PC-9 (cell line): ENCODE results near the gene PEF1. TPM values are rescaled to one million over a fixed set of nuclear protein-coding genes. Genes with fewer than 3 reads are reported as not detected.

Experiments used
- BruUV-seq: library from RNA; stranded (reverse); fragments of 400-500 nt; replicated peaks from 2 replicates; lab custom pipeline; 2021; lab: Mats Ljungman, UMichigan
- CTCF ChIA-PET: fragments of 300-600 bp; sonication (Branson Sonifier 250); formaldehyde crosslinking; loops from one replicate; lab custom pipeline; 2022; ENCODE audit warnings: antibody characterized with exemption; lab: Charles Lee
- POLR2A ChIA-PET: fragments of 300-600 bp; sonication (Branson Sonifier 250); formaldehyde crosslinking; loops from one replicate; lab custom pipeline; 2022; ENCODE audit warnings: antibody characterized with exemption; ENCODE audit not compliant: unreplicated experiment; lab: Charles Lee
- DNase-seq, 2 experiments: peaks; one replicate each; pipeline versions ENCODE4 v3.0.0 to v3.0.0-alpha.2; 2015 to 2022; ENCODE audit warnings: mixed read lengths in 1 of 2
- H2AFZ ChIP-seq: fragments of 200-600 bp; sonication (generic); 2 replicates; pipeline ENCODE4 v1.8.1; 2017; ENCODE audit warnings: antibody characterized with exemption
- H3F3A ChIP-seq: fragments of 200-600 bp; sonication (generic); 2 replicates; pipeline ENCODE4 v1.8.1; 2017; ENCODE audit warnings: antibody characterized with exemption, mild to moderate bottlenecking, low read depth; ENCODE audit not compliant: insufficient read depth
- H3K27ac ChIP-seq: fragments of 200-600 bp; sonication (generic); 2 replicates; pipeline ENCODE4 v1.6.1; 2016; ENCODE audit warnings: mixed run types
- H3K27me3 ChIP-seq: fragments of 200-600 bp; sonication (generic); 2 replicates; pipeline ENCODE4 v1.6.1; 2016; ENCODE audit warnings: low read depth, mixed run types; ENCODE audit not compliant: insufficient read depth
- H3K36me3 ChIP-seq: fragments of 200-600 bp; sonication (generic); 2 replicates; pipeline ENCODE4 v1.6.1; 2016; ENCODE audit warnings: low read depth, mixed run types
- H3K4me1 ChIP-seq: fragments of 200-600 bp; sonication (generic); replicated peaks from 2 replicates; pipeline ENCODE4 v1.6.1; 2016; ENCODE audit warnings: mixed run types; ENCODE audit not compliant: insufficient read depth
- H3K4me2 ChIP-seq: fragments of 200-600 bp; sonication (generic); 2 replicates; pipeline ENCODE4 v1.6.1; 2017; ENCODE audit warnings: mixed run types
- H3K4me3 ChIP-seq: fragments of 200-600 bp; sonication (generic); 2 replicates; pipeline ENCODE4 v1.6.1; 2016; ENCODE audit warnings: mixed run types
- H3K79me2 ChIP-seq: fragments of 200-600 bp; sonication (generic); 2 replicates; pipeline ENCODE4 v1.6.1; 2017; ENCODE audit warnings: low read depth, mixed run types
- H3K9me2 ChIP-seq: fragments of 200-600 bp; sonication (generic); 2 replicates; pipeline ENCODE4 v1.8.1; 2017; ENCODE audit warnings: mild to moderate bottlenecking; ENCODE audit not compliant: insufficient read depth
- H3K9me3 ChIP-seq: fragments of 200-600 bp; sonication (generic); 2 replicates; pipeline ENCODE4 v1.8.1; 2016; ENCODE audit warnings: low read depth; ENCODE audit not compliant: insufficient read depth
- H4K20me1 ChIP-seq: fragments of 200-600 bp; sonication (generic); 2 replicates; pipeline ENCODE4 v1.8.1; 2017; ENCODE audit not compliant: insufficient read depth
- CTCF ChIP-seq: fragments of 200-600 bp; sonication (generic); conservative IDR thresholded peaks from 2 replicates; pipeline ENCODE4 v1.6.1; 2017; ENCODE audit warnings: mixed run types, antibody characterized with exemption, mild to moderate bottlenecking, moderate library complexity
- EZH2 ChIP-seq: fragments of 200-600 bp; sonication (generic); IDR thresholded peaks from 2 replicates; pipeline ENCODE4 v1.8.0; 2017; ENCODE audit warnings: antibody characterized with exemption, low read depth
- intact Hi-C: fragments of 100-400 bp; cut with micrococcal nuclease; formaldehyde crosslinking; loops from one replicate; pipeline ENCODE4 v1.10.0; 2022; ENCODE audit not compliant: unreplicated experiment
- total RNA-seq: library from RNA; stranded (reverse); gene quantifications from 2 replicates; pipeline ENCODE4 v1.2.3, GENCODE V29; 2021

Gene PEF1
- total RNA-seq, 1 experiment from 2014 or later = 40.3 TPM

- no peak for DNase-seq
- intact Hi-C loops = no loop called here
- no peaks in the 10 kb centered on the region for H3K27me3 ChIP-seq
- no peaks in the 10 kb centered on the region for H3K4me1 ChIP-seq
- ChIA-PET CTCF (interaction anchor here (0.7 kb wide), 1 partner anchor 65 kb away, joined by 3 read pairs; no protein-coding TSS in a partner anchor), POLR2A (no interaction called here)
- H3K79me2 ChIP-seq = no peaks in the 10 kb centered on the region
- no TSS peak for BruUV-seq
- no peak overlapping the region for H2AFZ ChIP-seq
- no peak overlapping the region for H3K4me3 ChIP-seq
- peaks cover 7% of the 10 kb centered on the region for H3F3A ChIP-seq
- no peak overlapping the region for H3K4me2 ChIP-seq
- H3K9me3 ChIP-seq = no peaks in the 10 kb centered on the region
- H3K27ac ChIP-seq = no peak overlapping the region
- TF ChIP-seq EZH2 (no peak), CTCF (no peak)
- no peaks in the 10 kb centered on the region for H3K9me2 ChIP-seq
- no peaks in the 10 kb centered on the region for H4K20me1 ChIP-seq
- H3K36me3 ChIP-seq = no peaks in the 10 kb centered on the region
These were observed 44.0 kb downstream of the PEF1 start for GRCh38 chr1:31600641-31601040.

GRCh38 chr1:31598980-31599379 lies 45.7 kb downstream of the PEF1 start:
- no peaks in the 10 kb centered on the region for H3K9me3 ChIP-seq
- H3K4me2 ChIP-seq = no peak overlapping the region
- H3K27me3 ChIP-seq = no peaks in the 10 kb centered on the region
- peaks cover 7% of the 10 kb centered on the region for H3F3A ChIP-seq
- POLR2A ChIA-PET = no interaction called here
- TF ChIP-seq CTCF (no peak), EZH2 (no peak)
- BruUV-seq = no TSS peak
- no peaks in the 10 kb centered on the region for H4K20me1 ChIP-seq
- H3K4me1 ChIP-seq = peaks cover 6% of the 10 kb centered on the region
- DNase-seq = no peak
- H3K9me2 ChIP-seq = no peaks in the 10 kb centered on the region
- no peaks in the 10 kb centered on the region for H3K36me3 ChIP-seq
- no peak overlapping the region for H2AFZ ChIP-seq
- intact Hi-C loops = no loop called here
- no peak overlapping the region for H3K4me3 ChIP-seq
- H3K79me2 ChIP-seq = no peaks in the 10 kb centered on the region
- CTCF ChIA-PET = no interaction called here
- H3K27ac ChIP-seq = no peak overlapping the region

- ChIA-PET CTCF (no interaction called here), POLR2A (interaction anchor here (0.6 kb wide), 1 partner anchor 400 kb away, joined by 5 read pairs; no protein-coding TSS in a partner anchor)
- no peak overlapping the region for H3K27ac ChIP-seq
- no peak for DNase-seq
- H3K9me2 ChIP-seq = no peaks in the 10 kb centered on the region
- no peaks in the 10 kb centered on the region for H3K36me3 ChIP-seq
- no peak overlapping the region for H2AFZ ChIP-seq
- H3K4me1 ChIP-seq = peaks cover 14% of the 10 kb centered on the region
- H3K4me2 ChIP-seq = no peak overlapping the region
- H3K4me3 ChIP-seq = no peak overlapping the region
- no peaks in the 10 kb centered on the region for H3K27me3 ChIP-seq
- no TSS peak for BruUV-seq
- no peak for TF ChIP-seq EZH2
- no peak for TF ChIP-seq CTCF
- no peaks in the 10 kb centered on the region for H4K20me1 ChIP-seq
- intact Hi-C loops = no loop called here
- H3K79me2 ChIP-seq = no peaks in the 10 kb centered on the region
- H3K9me3 ChIP-seq = no peaks in the 10 kb centered on the region
- peaks cover 14% of the 10 kb centered on the region for H3F3A ChIP-seq
These were observed 48.0 kb downstream of the PEF1 start for GRCh38 chr1:31596737-31597097.
